DND-41 (cell line): ENCODE results near the gene ZNF22.

Experiments
- ATAC-seq: fragments of 200-7000 bp; cut with Tn5 transposase; 3 replicates; pipeline ENCODE4 v1.9.1; 2021; ENCODE audit warnings: low read depth; ENCODE audit not compliant: insufficient read depth
- DNase-seq: peaks from one replicate; pipeline ENCODE4 v3.0.0-alpha.2; 2020
- H2AFZ ChIP-seq: 2 replicates; pipeline ENCODE4 v1.6.0; 2012; ENCODE audit warnings: low read depth, low read length
- H3K27ac ChIP-seq: 2 replicates; pipeline ENCODE4 v1.5.1; 2012; ENCODE audit warnings: low read length, inconsistent platforms
- H3K27me3 ChIP-seq: fragments of 200-600 bp; sonication (generic); 2 replicates; pipeline ENCODE4 v1.6.0; 2012; ENCODE audit warnings: low read length, mild to moderate bottlenecking, inconsistent platforms; ENCODE audit not compliant: insufficient read depth, poor library complexity
- H3K36me3 ChIP-seq: 2 replicates; pipeline ENCODE4 v1.5.1; 2012; ENCODE audit warnings: low read length, inconsistent platforms; ENCODE audit not compliant: insufficient read depth
- H3K4me1 ChIP-seq: 2 replicates; pipeline ENCODE4 v1.5.1; 2012; ENCODE audit warnings: mild to moderate bottlenecking, low read length; ENCODE audit not compliant: insufficient read depth
- H3K4me2 ChIP-seq: 2 replicates; pipeline ENCODE4 v1.6.0; 2012; ENCODE audit warnings: mild to moderate bottlenecking, moderate library complexity, low read length, inconsistent platforms; ENCODE audit not compliant: insufficient read depth
- H3K4me3 ChIP-seq, 2 experiments: fragments of 200-600 bp in 1 of 2; shearing (Covaris generic) in 1 of 2; 2 replicates each; pipeline ENCODE4 v1.5.1; 2012 to 2016; ENCODE audit warnings: inconsistent platforms in 2 of 2, low read length in 2 of 2, mild to moderate bottlenecking in 2 of 2, low read depth in 1 of 2, moderate library complexity in 1 of 2
- H3K79me2 ChIP-seq: 2 replicates; pipeline ENCODE4 v1.6.0; 2012; ENCODE audit warnings: low read length, inconsistent platforms; ENCODE audit not compliant: insufficient read depth
- H3K9ac ChIP-seq: 2 replicates; pipeline ENCODE4 v1.6.0; 2012; ENCODE audit warnings: low read depth, mild to moderate bottlenecking, inconsistent platforms, low read length, moderate library complexity
- H3K9me3 ChIP-seq: 2 replicates; pipeline ENCODE4 v1.5.1; 2012; ENCODE audit warnings: low read length, moderate library complexity, mild to moderate bottlenecking, inconsistent platforms; ENCODE audit not compliant: insufficient read depth, severe bottlenecking
- H4K20me1 ChIP-seq: 2 replicates; pipeline ENCODE4 v1.6.0; 2012; ENCODE audit warnings: low read length; ENCODE audit not compliant: insufficient read depth
- CTCF ChIP-seq: IDR thresholded peaks from 2 replicates; pipeline ENCODE4 v1.5.1; 2012; ENCODE audit warnings: borderline replicate concordance, low read length, moderate library complexity, mild to moderate bottlenecking; ENCODE audit not compliant: poor library complexity, severe bottlenecking; ENCODE audit errors: extremely low read depth
- EZH2 ChIP-seq: IDR thresholded peaks from 3 replicates; pipeline ENCODE4 v1.6.1; 2012; ENCODE audit warnings: borderline replicate concordance, low read depth, mild to moderate bottlenecking, moderate library complexity, low read length, inconsistent platforms; ENCODE audit not compliant: severe bottlenecking

ZNF22 gene

GRCh38 chr10:44971935-44972757 is 28.6 kb upstream of the ZNF22 start:
- ATAC-seq (no peak), DNase-seq (no peak)
- Histone ChIP-seq H3K9ac (no peak overlapping the region), H3K4me1 (peaks cover 53% of the 10 kb centered on the region), H3K36me3 (no peaks in the 10 kb centered on the region), H2AFZ (no peak overlapping the region), H3K27ac (no peak overlapping the region), H3K27me3 (no peaks in the 10 kb centered on the region), H4K20me1 (no peaks in the 10 kb centered on the region), H3K4me2 (no peak overlapping the region), H3K4me3 (no peak overlapping the region), H3K9me3 (no peaks in the 10 kb centered on the region), H3K79me2 (no peaks in the 10 kb centered on the region)
- TF ChIP-seq EZH2: no peak

- no peak overlapping the region for H3K9ac ChIP-seq
- no peak for DNase-seq
- H3K27me3 ChIP-seq: no peaks in the 10 kb centered on the region
- no peaks in the 10 kb centered on the region for H3K9me3 ChIP-seq
- 0 out of 2 replicates have a peak overlapping the region, but pooled peaks have one; percentile 9 for H3K27ac ChIP-seq
- H3K4me2 ChIP-seq: no peak overlapping the region
- no peaks in the 10 kb centered on the region for H3K79me2 ChIP-seq
- H3K4me1 ChIP-seq: peaks cover 46% of the 10 kb centered on the region
- H2AFZ ChIP-seq: no peak overlapping the region
- H3K4me3 ChIP-seq: no peak overlapping the region
- H4K20me1 ChIP-seq: no peaks in the 10 kb centered on the region
- TF ChIP-seq EZH2 (no peak), CTCF (no peak)
- no peaks in the 10 kb centered on the region for H3K36me3 ChIP-seq
- ATAC-seq: no peak
Observed at GRCh38 chr10:44972874-44973306, 27.8 kb upstream of the ZNF22 start.

GRCh38 chr10:44973323-44974081 is 27.2 kb upstream of the ZNF22 start:
- TF ChIP-seq CTCF (no peak), EZH2 (no peak)
- no peak overlapping the region for H3K4me3 ChIP-seq
- ATAC-seq (no peak), DNase-seq (no peak)
- H3K9me3 ChIP-seq: no peaks in the 10 kb centered on the region
- no peaks in the 10 kb centered on the region for H3K79me2 ChIP-seq
- H3K4me1 ChIP-seq: peaks cover 40% of the 10 kb centered on the region
- H3K4me2 ChIP-seq: no peak overlapping the region
- H4K20me1 ChIP-seq: no peaks in the 10 kb centered on the region
- 0 out of 2 replicates have a peak overlapping the region, but pooled peaks have one; percentile 9 for H3K27ac ChIP-seq
- no peak overlapping the region for H3K9ac ChIP-seq
- no peak overlapping the region for H2AFZ ChIP-seq
- H3K36me3 ChIP-seq: no peaks in the 10 kb centered on the region
- H3K27me3 ChIP-seq: no peaks in the 10 kb centered on the region
